ENCODE data around the gene RASSF7.

RASSF7 gene

DNA sequence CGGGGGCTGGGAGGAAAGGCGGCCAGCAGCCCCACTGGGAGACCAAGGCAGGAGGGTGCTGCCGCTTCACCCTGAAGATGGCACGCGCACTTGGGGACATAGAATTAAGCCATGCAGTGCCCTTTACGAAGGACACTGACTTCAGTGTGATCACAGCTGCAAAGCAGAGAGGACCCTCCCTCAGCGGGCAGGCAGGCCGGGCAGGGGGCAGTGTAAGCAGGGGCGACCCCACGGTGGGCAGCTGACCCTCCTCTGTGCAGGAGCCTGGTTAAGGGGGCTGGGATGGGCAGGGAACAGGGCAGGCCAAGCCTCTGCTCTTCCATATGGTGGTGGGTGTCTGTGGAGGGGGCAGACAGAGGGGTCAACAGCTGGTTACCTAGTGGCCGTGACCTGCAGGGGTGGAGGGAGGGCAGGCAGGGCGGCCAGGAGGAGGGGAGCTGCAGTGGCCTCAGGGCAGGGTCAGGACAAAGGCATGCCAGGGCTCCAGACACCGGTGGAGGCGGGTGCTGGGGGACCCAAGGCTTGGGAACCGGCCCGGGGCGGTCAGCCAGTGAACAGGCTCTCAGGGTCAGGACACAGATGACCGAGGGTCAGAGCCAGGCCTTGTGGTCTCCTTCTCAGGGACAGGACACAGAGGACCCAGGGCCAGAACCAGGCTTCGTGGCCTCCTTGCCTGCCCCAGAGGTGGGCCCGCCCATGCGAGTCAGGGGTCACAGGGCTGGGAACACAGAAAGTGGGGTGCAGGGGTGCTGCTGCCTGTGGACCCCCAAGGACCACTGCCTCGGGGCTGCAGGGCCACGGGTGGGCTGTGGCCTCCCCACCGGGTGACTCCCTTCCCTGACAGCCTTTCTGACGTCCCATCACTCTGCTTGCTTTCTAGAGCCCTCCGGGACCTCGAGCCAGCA is 7.4 kb upstream of the RASSF7 start:
- DNase-seq, result no peak

DNA sequence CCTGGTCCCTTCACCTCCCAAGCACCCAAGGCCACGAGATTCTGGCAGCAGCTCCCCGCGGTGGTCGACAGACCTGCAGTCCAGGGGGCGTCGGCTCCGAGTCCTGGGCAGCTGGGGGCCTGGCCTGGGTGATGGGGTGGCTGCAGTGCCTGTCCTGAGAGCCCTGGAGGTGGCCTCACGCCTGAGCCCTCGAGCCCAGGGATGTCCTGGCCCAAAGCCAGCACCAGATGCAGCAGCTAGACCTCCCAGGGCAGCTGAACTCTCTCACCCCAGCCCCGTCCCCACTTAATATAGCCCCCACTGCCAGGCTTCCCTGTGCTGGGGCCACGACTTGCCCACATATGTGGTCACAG is 6.8 kb upstream of the RASSF7 start:
- no peak for DNase-seq

GRCh38 chr11:554428-555226 is 6.1 kb upstream of the RASSF7 start:
- peak; percentile 80 to 83 for DNase-seq

DNA sequence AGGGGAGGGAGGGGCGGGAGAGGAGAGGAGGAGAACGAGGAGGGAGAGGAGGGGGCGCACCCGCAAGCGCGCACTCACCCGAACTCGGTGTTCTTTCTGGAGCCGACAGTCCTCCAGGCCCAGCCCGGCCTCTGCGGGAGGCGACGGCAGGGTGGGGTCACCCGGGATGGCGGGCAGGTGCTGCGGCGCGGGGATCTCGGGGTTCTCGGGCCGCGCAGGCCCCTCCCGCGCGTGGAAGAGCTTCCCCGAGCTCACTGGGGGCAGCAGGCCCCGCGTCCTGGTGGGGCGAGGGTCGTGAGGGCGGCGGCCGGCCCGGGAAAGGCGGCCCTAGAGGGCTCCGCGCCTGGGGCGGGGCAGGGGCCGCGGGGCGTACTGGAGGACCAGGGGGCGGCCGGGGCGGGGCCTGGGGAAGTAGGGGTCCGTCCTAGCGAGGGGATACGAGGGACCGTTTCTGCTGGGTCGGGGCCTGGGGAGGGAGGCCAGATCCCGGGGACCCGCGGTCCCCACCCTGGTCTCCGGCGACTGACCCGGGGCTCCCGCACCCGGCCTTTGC is 5.5 kb upstream of the RASSF7 start:
- DNase-seq, result no peak

GRCh38 chr11:555780-556661 is 4.7 kb upstream of the RASSF7 start:
- DNase-seq, result no peak

- DNase-seq, result no peak
Measured at GRCh38 chr11:556662-557256, 4.0 kb upstream of the RASSF7 start.

- DNase-seq, result no peak
Measured at GRCh38 chr11:557328-558132, 3.2 kb upstream of the RASSF7 start.

DNA sequence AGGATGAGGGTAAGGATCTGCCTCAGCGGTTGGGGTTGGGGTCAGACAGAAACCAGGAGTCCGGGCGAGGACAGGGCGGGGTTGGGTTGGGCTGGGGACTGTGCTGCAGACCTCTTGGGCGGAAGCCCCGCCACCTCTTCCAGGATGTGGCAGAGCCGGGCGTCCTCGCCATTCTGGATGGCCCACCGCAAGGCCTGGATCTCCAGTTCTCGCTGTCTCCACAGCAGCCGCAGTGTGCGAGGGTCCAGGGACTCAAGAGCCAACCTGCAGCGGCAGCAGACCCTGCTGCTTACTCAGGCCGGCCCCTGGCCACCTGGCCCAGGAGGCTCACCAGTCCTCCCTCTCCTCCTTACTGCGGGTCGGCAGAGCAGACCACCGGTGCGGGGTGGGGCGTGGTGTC is 2.3 kb upstream of the RASSF7 start:
- no peak for DNase-seq

- DNase-seq, result no peak
Measured at GRCh38 chr11:559020-559620, 1.6 kb upstream of the RASSF7 start.

DNA sequence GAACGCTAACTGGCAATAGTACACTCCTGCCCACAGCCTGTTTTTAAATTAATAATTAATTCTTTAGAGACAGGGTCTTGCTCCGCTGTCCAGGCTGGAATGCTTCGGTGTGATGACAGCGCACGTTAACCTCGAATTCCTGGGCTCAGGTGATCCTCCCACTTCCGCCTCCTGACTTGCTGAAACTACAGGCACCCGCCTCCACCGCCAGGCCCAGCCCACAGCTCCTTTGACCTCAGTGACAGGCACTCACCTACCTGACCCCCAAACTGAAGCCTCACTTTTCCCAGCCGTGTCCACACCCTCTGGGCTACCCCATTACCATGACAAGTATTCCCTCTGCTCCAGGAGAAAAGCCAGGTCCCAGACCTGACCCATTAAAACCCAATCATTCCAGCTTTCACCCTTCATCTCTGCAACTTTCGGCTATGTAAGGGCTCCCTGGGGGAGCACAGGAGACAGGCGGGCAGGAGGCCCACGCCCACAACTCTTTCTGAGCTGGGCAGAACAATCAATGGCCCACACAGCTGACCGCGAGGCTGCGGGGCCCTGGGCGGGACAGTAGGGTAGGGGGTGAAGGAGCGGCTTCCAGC is 962 bp upstream of the RASSF7 start:
- no peak for DNase-seq

DNA sequence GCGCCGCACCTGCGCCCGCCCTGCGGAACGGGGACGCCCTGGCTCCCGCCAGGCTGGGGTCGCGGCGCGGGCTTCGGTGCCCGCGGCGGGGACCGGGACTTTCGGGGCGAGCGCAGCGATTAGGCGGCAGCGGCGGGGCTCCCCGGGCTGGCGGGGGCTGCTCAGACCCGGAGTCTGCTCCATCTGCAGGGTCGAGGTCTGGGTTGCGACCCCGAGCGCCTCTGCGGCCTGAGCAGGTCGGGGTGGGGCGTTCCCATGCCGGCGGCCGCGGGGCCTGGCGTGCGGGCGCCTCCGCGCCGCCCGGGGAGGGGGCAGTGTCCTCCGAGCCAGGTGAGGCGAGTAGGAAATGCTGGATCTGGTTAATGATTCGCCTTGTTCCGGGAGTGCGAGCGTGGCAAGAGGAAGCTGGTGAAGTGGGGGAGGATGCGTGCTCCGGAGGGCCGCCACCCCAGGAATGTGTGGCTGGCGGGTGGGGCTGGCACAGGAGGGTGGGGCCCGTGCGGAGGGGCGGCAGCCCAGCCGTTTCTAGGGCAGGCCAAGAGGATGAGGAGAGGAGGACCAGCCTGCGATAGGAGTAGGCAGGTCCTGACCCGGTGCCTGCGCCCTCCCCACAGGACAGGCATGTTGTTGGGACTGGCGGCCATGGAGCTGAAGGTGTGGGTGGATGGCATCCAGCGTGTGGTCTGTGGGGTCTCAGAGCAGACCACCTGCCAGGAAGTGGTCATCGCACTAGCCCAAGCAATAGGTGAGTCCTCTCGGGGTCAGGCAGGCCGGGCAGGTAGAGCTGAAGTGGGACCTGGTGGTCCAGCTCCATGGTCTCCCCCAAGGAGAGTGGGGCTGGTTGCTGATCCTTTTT is 606 bp downstream of the RASSF7 start:
- DNase-seq, result no peak

- DNase-seq, result no peak
Measured at GRCh38 chr11:562046-562645, 1.4 kb downstream of the RASSF7 start.

DNA sequence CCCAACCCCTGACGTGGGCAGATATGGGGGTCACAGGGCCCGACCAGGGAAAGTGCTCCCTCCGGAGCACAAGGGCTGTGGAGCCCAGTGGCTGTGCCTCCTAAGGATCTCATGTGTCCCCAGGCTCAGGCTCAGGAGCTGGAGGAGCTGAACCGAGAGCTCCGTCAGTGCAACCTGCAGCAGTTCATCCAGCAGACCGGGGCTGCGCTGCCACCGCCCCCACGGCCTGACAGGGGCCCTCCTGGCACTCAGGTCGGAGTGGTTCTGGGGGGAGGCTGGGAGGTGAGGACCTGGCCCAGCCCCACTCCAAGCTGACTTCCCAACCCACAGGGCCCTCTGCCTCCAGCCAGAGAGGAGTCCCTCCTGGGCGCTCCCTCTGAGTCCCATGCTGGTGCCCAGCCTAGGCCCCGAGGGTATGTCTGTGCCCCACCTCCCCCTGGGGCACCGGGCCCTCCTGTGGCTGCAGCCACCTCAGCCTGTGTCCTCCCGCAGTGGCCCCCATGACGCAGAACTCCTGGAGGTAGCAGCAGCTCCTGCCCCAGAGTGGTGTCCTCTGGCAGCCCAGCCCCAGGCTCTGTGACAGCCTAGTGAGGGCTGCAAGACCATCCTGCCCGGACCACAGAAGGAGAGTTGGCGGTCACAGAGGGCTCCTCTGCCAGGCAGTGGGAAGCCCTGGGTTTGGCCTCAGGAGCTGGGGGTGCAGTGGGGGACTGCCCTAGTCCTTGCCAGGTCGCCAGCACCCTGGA is 2.5 kb downstream of the RASSF7 start:
- no peak for DNase-seq

GRCh38 chr11:563812-564578 is 3.2 kb downstream of the RASSF7 start:
- no peak for DNase-seq

DNA sequence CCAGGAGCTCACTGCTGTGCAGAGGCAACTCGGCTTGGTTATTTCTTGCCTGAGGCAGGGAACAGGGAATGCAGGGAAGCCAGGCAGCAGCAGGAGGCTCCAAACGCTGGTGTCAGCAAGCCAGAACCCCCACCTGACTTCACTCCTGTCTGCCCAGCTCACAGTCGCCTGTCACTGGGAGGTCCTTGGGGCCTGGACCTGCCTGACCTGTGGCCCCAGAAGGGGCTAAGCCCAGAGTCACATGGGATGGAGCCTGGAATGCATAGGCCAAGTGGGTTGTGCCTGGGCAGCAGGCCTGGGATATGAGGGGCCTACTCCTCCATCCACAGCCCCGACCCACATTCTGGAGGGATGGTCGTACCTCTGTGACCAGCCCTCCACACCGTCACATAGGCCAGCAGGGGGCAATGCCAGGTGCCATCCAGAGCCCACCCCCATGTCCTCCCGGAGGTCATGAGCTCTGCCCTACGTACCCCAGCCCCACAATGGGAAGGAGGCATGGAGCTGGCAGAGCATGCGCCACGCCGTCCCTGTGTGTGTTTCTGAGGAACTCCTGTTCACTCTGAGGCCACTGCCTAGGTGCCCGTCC is 5.2 kb downstream of the RASSF7 start:
- DNase-seq, result no peak

GRCh38 chr11:567011-567628 is 6.3 kb downstream of the RASSF7 start:
- no peak for DNase-seq
